Measurements from ENCODE around the gene PF4V1.

Gene PF4V1

DNA sequence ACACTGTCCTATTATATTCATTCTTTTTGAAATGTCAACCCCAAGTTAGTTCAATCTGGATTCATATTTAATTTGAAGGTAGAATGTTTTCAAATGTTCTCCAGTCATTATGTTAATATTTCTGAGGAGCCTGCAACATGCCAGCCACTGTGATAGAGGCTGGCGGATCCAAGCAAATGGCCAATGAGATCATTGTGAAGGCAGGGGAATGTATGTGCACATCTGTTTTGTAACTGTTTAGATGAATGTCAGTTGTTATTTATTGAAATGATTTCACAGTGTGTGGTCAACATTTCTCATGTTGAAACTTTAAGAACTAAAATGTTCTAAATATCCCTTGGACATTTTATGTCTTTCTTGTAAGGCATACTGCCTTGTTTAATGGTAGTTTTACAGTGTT, 17.7 kb downstream of the PF4V1 start:
- DNase-seq (ENCODE audit: low spot score): no peak
- in situ Hi-C loops (cut with MboI; ENCODE audit: low pct_unique_long_range_greater_than_20kb, low sequenced_read_pairs, unreplicated experiment): no loop called here
- TF ChIP-seq, protein P1, sequence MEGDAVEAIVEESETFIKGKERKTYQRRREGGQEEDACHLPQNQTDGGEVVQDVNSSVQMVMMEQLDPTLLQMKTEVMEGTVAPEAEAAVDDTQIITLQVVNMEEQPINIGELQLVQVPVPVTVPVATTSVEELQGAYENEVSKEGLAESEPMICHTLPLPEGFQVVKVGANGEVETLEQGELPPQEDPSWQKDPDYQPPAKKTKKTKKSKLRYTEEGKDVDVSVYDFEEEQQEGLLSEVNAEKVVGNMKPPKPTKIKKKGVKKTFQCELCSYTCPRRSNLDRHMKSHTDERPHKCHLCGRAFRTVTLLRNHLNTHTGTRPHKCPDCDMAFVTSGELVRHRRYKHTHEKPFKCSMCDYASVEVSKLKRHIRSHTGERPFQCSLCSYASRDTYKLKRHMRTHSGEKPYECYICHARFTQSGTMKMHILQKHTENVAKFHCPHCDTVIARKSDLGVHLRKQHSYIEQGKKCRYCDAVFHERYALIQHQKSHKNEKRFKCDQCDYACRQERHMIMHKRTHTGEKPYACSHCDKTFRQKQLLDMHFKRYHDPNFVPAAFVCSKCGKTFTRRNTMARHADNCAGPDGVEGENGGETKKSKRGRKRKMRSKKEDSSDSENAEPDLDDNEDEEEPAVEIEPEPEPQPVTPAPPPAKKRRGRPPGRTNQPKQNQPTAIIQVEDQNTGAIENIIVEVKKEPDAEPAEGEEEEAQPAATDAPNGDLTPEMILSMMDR (IDR thresholded peaks at IDR 0.05; ENCODE audit: extremely low read depth, insufficient read depth, missing control alignments): no peak

DNA sequence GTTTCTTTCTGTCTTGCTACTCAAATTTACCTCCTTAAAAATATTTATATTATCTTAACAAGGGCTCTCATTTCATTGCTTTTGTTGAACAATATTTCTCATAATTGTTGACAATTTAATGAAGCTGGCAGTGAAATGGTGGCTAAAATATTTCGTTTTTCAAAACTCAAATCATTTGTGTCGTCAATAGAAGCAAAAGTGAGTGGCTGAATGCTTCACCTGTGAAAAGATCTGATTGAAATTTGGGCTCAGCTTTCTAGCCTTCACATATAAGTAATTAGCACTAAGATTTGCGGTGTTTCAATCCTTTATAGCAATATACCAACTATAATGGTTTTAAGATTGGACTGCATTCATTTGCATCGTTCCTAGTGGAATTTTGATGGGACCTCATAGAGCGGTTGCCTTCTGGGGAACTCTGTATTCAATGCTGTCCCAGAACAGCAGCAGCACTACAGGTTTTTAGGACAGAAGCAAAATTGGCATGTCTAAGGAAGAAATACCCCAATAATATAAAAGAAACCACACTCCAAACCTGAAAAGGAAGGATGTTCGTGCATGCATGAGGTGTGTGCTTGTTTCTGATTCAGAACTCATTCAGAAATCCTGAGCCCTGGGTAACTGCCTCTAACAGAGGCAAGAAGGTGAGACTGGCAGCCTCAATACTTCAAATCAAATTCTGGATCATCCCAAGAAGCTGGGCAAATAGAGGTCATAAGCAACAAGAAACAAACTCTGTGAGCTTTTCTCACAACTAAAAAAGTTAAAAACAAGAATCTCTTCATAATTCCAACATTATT, 18.6 kb downstream of the PF4V1 start:
- DNase-seq (ENCODE audit: low spot score): no peak
- TF ChIP-seq, protein P1 (IDR thresholded peaks at IDR 0.05; ENCODE audit: extremely low read depth, insufficient read depth, missing control alignments): no peak
- in situ Hi-C loops (cut with MboI; ENCODE audit: low pct_unique_long_range_greater_than_20kb, low sequenced_read_pairs, unreplicated experiment): no loop called here

DNA sequence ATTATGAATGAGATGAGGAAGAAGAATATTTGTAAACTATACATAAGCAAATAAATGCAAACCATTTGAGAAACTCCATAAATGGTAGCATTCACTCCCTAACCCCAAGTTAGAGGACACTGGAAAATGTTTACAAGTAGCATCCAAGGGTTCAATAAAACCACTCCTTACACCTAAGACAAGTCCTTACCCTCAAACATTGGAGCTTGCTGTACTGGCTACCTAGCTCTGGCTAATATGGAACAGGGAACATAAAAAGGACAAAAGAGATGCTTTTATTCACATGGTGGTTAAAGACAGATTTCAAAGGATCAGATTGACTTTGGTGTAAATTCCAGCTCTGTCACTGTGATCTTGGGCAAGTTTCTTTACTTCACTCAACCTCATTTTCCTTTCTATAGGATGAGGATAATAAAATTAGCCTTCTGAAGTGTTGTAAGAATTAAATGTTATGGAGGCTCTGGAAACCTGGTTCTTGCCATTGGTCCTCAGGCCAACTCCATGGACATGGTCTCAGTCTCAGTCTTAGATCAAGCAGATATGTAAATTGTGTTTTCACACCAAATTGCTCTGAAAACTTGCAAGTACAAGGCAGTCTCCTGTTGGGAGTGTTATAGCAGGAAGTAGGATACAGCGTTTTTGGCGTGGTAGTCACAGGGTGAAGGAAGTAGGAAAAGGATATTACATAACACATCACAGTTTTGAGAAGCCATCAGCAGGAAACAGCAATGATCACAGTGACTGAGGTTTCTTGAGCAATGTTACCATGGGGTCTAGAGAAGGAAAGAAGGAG, 19.4 kb downstream of the PF4V1 start:
- DNase-seq (ENCODE audit: low spot score): no peak

DNA sequence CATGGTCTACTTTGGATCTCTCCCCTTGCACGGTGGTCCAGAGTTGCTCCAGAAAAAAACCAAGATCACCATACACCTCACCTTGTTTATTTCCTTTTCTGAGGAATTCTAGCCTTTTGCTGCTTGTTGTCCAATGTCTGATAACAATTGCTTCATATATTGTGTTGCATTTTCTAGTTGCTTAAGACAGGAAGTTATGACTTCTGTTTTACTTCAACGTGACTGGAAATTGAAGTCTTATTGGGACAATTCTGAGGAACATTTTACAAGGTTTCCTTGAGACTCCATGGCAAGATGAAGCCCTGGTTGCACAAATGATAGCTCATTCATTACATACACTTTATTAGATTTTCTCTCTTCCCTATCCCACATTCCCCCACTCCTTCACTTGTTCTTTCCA, 21.3 kb downstream of the PF4V1 start:
- TF ChIP-seq, protein P1 (IDR thresholded peaks at IDR 0.05; ENCODE audit: extremely low read depth, insufficient read depth, missing control alignments): no peak
- no peak for DNase-seq (ENCODE audit: low spot score)
- in situ Hi-C loops (cut with MboI; ENCODE audit: low pct_unique_long_range_greater_than_20kb, low sequenced_read_pairs, unreplicated experiment): no loop called here

More for the DNA sequence above, 19.4 kb downstream of the PF4V1 start:
- in situ Hi-C loops (cut with MboI; ENCODE audit: low pct_unique_long_range_greater_than_20kb, low sequenced_read_pairs, unreplicated experiment): no loop called here
- TF ChIP-seq, protein P1 (IDR thresholded peaks at IDR 0.05; ENCODE audit: extremely low read depth, insufficient read depth, missing control alignments): no peak

DNA sequence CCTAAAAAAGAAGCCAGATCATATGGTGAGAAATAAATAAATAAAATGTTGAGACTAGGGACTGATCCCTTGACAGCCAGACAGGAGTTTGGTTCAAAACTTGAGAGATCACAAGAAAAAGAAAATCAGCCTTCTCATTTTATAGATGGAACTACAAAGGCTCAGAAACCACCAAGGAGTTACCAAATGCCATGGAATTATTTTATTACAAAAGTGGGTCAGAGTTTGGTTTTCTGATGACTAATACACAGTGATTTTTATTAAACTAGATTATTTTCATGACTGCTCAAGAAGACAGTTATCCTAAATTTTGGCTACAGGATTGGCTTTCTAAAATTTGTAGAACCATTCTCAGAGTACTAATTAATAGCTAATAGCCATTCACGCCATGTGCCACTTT, 22.3 kb downstream of the PF4V1 start:
- in situ Hi-C loops (cut with MboI; ENCODE audit: low pct_unique_long_range_greater_than_20kb, low sequenced_read_pairs, unreplicated experiment): no loop called here
- TF ChIP-seq, protein P1 (IDR thresholded peaks at IDR 0.05; ENCODE audit: extremely low read depth, insufficient read depth, missing control alignments): no peak
- DNase-seq (ENCODE audit: low spot score): no peak

DNA sequence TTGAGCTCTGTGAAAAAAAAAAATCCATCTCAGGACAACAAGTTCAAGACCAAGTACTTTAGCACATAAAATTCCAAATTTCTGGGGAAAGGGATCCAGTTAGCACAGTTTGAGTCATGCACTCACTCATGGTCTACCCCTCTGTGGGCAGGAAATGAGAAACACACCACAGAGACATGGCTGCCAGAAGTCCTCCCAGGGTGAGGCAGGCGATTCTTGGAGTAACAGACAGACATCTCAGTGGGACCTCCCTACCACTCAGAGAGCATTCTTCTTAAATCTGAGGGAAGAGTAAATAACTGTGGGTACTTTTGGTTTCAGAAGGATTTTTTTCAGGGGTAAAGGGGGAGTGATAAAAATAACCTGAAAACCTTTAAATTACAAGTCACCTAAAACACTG, 30.2 kb downstream of the PF4V1 start:
- DNase-seq (ENCODE audit: low spot score): no peak
- TF ChIP-seq, protein P1 (IDR thresholded peaks at IDR 0.05; ENCODE audit: extremely low read depth, insufficient read depth, missing control alignments): no peak

More for the DNA sequence above, 30.2 kb downstream of the PF4V1 start:
- in situ Hi-C loops (cut with MboI; ENCODE audit: low pct_unique_long_range_greater_than_20kb, low sequenced_read_pairs, unreplicated experiment): no loop called here
